ENCODE results near the gene SNRNP25. TPM values are rescaled to one million over a fixed set of nuclear protein-coding genes. Genes with fewer than 3 reads are reported as not detected.

SNRNP25 gene
- polyA plus RNA-seq, 3 donors: 18.5 to 32.2 (median 31.6) TPM

DNA sequence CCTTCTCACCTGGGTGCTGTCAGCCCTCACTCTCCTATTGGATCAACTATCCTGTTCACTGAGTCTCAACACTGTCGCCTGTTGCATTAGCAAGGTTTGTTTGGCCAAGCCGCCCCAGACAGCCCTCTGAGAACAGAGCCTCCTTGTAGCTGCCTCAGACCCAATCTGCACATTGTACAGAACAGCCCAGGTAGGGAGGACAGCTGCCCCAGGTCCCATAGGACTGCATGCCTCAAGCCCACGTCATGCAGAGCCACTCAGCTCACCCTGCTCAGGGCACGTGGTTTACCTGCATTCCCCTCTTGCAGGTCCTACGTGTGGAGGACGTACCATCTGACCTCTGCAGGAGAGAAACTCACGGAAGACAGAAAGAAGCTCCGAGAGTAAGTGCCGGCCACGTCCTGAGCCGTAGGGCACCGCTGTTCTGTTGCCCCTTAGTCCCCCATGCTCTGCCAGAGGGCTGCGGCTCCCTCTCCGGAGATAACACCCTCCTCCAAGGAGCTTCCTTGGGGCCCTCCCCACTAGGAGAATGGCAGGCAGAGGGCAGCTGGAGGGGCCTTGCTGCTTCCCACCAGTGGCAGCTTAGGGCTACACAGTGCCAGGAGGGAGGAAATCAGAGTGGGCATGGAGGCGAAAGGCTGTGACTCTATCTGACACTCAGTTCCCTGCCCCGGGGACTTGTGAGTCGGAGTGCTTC, 2.8 kb downstream of the SNRNP25 start:
- no peak overlapping the region for H3K4me3 Mint-ChIP-seq
- H3K9me3 ChIP-seq (replicated peaks in 1 of 2; ENCODE audit: control insufficient read depth in 1 of 2, insufficient read depth in 1 of 2, low read length in 2 of 2): no peaks in the 10 kb centered on the region
- peaks cover 0 to 2% (median 0%) of the 10 kb centered on the region in 7 donors for H3K9me3 Mint-ChIP-seq
- H3K36me3 Mint-ChIP-seq: peaks cover 30 to 31% of the 10 kb centered on the region in 2 donors
- H3K27me3 Mint-ChIP-seq (ENCODE audit: low read depth in 3 of 3): peaks cover 0 to 2% (median 1%) of the 10 kb centered on the region in 3 donors
- no peak overlapping the region for H3K27ac ChIP-seq (ENCODE audit: low read depth in 1 of 2, low read length in 2 of 2)
- intact Hi-C loops (cut with micrococcal nuclease): no loop called here
- 97% methylated on average over 9 of the region's 17 CpGs for WGBS (ENCODE audit: insufficient coverage)
- H3K4me3 ChIP-seq (replicated peaks in 1 of 3; ENCODE audit: low read depth in 2 of 3, low read length in 3 of 3): no peak overlapping the region
- peaks cover 11 to 20% of the 10 kb centered on the region in 2 donors for H3K4me1 ChIP-seq (ENCODE audit: control insufficient read depth in 1 of 2, insufficient read depth in 2 of 2, low read length in 2 of 2)
- H3K9ac ChIP-seq (ENCODE audit: insufficient read depth, low read length, poor library complexity, severe bottlenecking): no peak overlapping the region
- DNase-seq: no peak
- H3K36me3 ChIP-seq (replicated peaks in 1 of 2; ENCODE audit: control insufficient read depth in 1 of 2, insufficient read depth in 2 of 2, low read length in 2 of 2): peaks cover 6 to 23% of the 10 kb centered on the region in 2 donors
- H3K27ac Mint-ChIP-seq: peak overlapping the region in 2 of 7 donors; percentile 33 to 41
- no peak for TF ChIP-seq CTCF (IDR thresholded peaks at IDR 0.05)
- no peaks in the 10 kb centered on the region for H3K27me3 ChIP-seq (ENCODE audit: control insufficient read depth in 2 of 2, insufficient read depth in 2 of 2, low read length in 2 of 2)
- no peak overlapping the region for H2AFZ ChIP-seq (ENCODE audit: insufficient read depth, low read depth, low read length, poor library complexity, severe bottlenecking)
- H3K79me2 ChIP-seq (ENCODE audit: insufficient read depth, low read length): peaks cover 33% of the 10 kb centered on the region
- peaks cover 26% of the 10 kb centered on the region for H3K4me1 Mint-ChIP-seq
- peaks cover 2% of the 10 kb centered on the region for H4K20me1 ChIP-seq (ENCODE audit: insufficient read depth, low read length)
- H3K4me2 ChIP-seq (replicated peaks; ENCODE audit: extremely low read depth, low read length, poor library complexity, severe bottlenecking): no peak overlapping the region

DNA sequence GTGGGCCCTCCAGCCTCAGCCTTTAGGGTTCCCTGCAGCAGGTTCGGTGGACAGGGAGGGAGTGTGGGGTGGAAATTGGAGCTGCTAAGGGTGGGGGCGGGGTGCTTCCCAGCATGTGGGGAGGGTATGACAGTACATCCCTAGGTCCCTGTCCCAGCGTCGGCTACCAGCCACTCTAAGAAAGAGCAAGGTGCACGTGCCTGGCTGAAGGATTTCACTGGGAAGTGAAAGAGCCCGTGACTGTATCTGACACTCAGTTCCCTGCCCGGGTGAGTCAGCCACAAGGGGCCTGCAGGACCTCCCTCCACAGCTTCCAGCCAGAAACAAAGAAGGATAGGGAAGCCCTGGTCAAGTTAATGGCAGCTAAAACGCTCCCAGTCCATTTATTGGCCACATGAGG, 4.1 kb downstream of the SNRNP25 start:
- peaks cover 6 to 23% of the 10 kb centered on the region in 2 donors for H3K36me3 ChIP-seq (replicated peaks in 1 of 2; ENCODE audit: control insufficient read depth in 1 of 2, insufficient read depth in 2 of 2, low read length in 2 of 2)
- no peak overlapping the region for H3K27ac ChIP-seq (ENCODE audit: low read depth in 1 of 2, low read length in 2 of 2)
- Mint-ChIP-seq H3K36me3 (peaks cover 28 to 29% of the 10 kb centered on the region in 2 donors), H3K27ac (peak overlapping the region in 3 of 7 donors; percentile 24 to 64 (median 32)), H3K27me3 (ENCODE audit: low read depth in 3 of 3) (peaks cover 0 to 3% (median 2%) of the 10 kb centered on the region in 3 donors), H3K4me3 (no peak overlapping the region), H3K4me1 (peaks cover 18% of the 10 kb centered on the region), H3K9me3 (peaks cover 0 to 2% (median 0%) of the 10 kb centered on the region in 7 donors)
- no peaks in the 10 kb centered on the region for H3K27me3 ChIP-seq (ENCODE audit: control insufficient read depth in 2 of 2, insufficient read depth in 2 of 2, low read length in 2 of 2)
- H3K79me2 ChIP-seq (ENCODE audit: insufficient read depth, low read length): peaks cover 20% of the 10 kb centered on the region
- peak overlapping the region; percentile 13 for H3K9ac ChIP-seq (ENCODE audit: insufficient read depth, low read length, poor library complexity, severe bottlenecking)
- H2AFZ ChIP-seq (ENCODE audit: insufficient read depth, low read depth, low read length, poor library complexity, severe bottlenecking): no peak overlapping the region
- no peak for TF ChIP-seq CTCF (IDR thresholded peaks at IDR 0.05)
- H3K4me1 ChIP-seq (ENCODE audit: control insufficient read depth in 1 of 2, insufficient read depth in 2 of 2, low read length in 2 of 2): peaks cover 8 to 12% of the 10 kb centered on the region in 2 donors
- 27% methylated on average over 7 of the region's 8 CpGs for WGBS (ENCODE audit: insufficient coverage)
- no peaks in the 10 kb centered on the region for H3K9me3 ChIP-seq (replicated peaks in 1 of 2; ENCODE audit: control insufficient read depth in 1 of 2, insufficient read depth in 1 of 2, low read length in 2 of 2)
- H4K20me1 ChIP-seq (ENCODE audit: insufficient read depth, low read length): no peaks in the 10 kb centered on the region
- H3K4me3 ChIP-seq (replicated peaks in 1 of 3; ENCODE audit: low read depth in 2 of 3, low read length in 3 of 3): no peak overlapping the region
- peak in 2 of 3 donors; percentile 20 to 55 for DNase-seq
- no peak overlapping the region for H3K4me2 ChIP-seq (replicated peaks; ENCODE audit: extremely low read depth, low read length, poor library complexity, severe bottlenecking)
- intact Hi-C loops (cut with micrococcal nuclease): no loop called here

Data from CD14-positive monocyte (primary cell).